Muscle of arm (tissue), 12 donors: ENCODE data around the gene RAD9A. TPM values are rescaled to one million over a fixed set of nuclear protein-coding genes. Genes with fewer than 3 reads are reported as not detected.
"Not testable (repeated sequence)": the region's sequence is repeated elsewhere in the genome, so short reads cannot be mapped to it uniquely, and the experiment has no call there.

Source experiments
- DNase-seq: peaks from one replicate; pipeline ENCODE4 v3.0.0-alpha.2; 2013
- polyA plus RNA-seq, 12 donors: library from polyadenylated mRNA; unstranded; fragments of 120-200 nt; gene quantifications; one replicate each; pipeline ENCODE4 v1.2.1, GENCODE V29; 2013; ENCODE audit not compliant: insufficient read length in 12 of 12

RAD9A gene
- polyA plus RNA-seq, 12 donors = 6.6 to 34.1 (median 8.0) TPM; not detected in 1

GRCh38 chr11:67423466-67423865 lies 31.7 kb downstream of the RAD9A start:
- no peak for DNase-seq

- DNase-seq = no peak
These were observed 32.3 kb downstream of the RAD9A start for GRCh38 chr11:67423891-67424613.

DNA sequence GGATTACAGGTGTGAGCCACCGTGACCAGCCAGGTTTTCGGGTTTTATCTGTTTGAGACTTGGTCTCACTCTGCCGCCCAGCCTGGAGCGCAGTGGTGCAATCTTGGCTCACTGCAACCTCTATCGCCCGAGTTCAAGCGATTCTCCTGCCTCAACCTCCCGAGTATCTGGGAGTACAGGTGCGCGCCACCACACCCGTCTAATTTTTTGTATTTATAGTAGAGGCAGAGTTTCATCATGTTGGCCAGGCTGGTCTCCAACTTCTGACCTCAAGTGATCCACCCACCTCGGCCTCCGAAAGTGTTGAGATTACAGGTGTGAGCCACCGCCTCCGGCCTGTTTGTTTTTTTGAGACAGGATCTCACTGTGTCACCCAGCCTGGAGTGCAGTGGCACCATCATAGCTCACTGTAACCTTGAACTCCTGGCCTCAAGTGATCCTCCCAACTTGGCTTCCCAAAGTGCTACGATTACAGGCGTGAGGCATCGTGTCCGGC lies 35.6 kb downstream of the RAD9A start:
- not testable (repeated sequence) for DNase-seq

DNA sequence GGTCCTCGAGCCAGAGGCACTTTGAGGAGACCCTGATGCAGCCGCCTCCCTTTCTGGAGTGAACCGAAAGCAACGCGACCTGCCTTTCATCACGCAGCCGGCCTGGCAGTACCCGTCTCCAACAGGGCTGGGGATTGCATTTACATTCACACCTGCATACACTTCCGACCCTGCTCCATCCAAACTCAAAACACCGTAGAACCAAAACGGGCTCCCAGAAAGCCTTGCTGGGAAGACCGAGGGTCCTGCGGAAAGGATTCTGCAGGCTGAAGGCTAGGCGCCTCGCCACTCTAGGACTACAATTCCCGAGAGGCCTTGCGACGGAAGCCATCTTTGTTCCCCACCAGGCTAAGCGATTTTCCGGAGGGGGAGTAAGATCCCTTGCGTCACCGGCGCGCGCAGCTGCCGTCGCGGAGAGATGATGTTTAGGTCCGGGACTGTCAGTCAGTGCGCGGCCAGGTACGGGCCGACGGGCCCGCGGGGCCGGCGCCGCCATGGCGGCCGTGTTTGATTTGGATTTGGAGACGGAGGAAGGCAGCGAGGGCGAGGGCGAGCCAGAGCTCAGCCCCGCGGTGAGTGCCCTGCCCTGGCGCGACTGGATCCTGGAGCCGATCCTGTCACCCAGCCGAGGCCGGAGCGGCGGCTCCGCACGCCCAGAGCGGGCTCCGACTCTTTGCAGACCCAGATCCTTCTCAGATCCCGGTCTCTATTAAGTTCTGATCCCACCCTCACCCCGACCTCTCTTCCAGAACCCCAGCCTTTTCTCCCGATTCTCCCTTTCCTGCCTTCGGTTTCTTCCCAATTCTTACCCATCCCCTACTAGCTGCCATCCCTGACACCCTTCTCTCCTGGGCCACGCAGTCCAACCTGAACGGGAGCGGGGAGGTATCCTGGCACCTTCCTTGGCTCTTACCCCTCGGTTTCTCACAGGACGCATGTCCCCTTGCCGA lies 36.5 kb downstream of the RAD9A start, which contains the start of gene RPS6KB2:
Gene RPS6KB2 (plus strand): TSS at position 443 of the 950 bp plus-strand sequence. CDS start 52 bp downstream, at position 495.
- peak; percentile 99 for DNase-seq

DNA sequence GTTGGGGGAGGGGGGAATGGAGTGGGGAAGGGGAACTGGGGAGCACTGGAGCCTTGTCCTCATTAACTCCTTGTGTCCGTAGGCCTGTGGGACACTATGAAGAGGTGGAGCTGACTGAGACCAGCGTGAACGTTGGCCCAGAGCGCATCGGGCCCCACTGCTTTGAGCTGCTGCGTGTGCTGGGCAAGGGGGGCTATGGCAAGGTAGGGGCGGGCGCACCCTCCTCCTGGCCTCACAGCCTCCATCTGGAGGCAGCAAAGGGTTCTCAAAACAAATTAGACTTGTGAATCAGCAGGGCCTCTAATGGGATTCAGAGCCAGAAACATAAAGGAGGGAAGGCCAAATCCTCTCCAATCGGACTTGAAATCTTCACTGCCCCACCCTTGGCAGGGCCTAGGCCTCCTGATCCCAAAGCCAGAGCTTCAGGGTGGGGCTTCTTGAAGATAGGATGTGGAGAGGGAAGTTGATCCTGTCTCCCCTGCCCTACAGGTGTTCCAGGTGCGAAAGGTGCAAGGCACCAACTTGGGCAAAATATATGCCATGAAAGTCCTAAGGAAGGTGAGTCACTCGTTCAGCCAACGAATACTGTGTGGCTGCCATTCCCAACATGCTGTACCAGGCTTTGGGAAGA lies 37.4 kb downstream of the RAD9A start:
- DNase-seq = no peak

- DNase-seq = no peak
These were observed 37.9 kb downstream of the RAD9A start for GRCh38 chr11:67429722-67430121.

DNA sequence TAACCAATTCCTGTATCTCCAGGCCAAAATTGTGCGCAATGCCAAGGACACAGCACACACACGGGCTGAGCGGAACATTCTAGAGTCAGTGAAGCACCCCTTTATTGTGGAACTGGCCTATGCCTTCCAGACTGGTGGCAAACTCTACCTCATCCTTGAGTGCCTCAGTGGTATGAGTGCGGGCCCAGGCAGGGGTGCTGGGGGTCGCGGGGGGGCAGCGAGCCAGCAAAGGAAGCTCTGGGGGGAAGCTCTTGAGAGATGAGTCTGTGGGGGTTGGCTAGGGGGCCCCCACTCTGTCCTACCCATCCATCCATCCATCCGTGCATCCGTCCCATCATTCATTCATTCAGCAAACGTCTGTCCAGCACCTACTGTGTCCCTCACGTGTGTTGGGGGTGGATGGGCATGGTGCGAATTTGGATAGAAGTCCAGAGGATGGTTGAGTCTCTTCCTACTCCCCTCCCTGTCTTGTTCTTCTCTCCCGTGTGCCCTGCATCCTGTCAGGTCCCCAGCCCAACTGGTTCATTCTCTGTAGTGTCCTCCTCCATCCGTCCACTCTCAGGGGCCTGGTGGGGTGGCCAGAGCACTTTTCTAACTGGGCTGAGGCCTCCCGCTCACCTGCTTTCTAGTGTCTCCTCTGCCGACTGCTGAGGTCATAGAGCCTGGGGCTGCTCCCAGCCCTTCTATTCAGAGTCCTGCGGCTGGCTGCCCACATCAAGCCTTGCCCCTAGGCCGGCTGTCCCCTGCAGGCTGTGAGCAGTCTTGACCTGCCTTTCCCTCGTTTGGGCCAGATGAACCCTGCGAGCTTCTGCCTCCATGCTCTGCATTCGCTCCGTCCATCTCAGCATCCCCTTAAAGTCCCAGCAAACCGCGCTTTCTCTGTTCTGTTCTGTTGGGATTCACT lies 39.8 kb downstream of the RAD9A start:
- no peak for DNase-seq

DNA sequence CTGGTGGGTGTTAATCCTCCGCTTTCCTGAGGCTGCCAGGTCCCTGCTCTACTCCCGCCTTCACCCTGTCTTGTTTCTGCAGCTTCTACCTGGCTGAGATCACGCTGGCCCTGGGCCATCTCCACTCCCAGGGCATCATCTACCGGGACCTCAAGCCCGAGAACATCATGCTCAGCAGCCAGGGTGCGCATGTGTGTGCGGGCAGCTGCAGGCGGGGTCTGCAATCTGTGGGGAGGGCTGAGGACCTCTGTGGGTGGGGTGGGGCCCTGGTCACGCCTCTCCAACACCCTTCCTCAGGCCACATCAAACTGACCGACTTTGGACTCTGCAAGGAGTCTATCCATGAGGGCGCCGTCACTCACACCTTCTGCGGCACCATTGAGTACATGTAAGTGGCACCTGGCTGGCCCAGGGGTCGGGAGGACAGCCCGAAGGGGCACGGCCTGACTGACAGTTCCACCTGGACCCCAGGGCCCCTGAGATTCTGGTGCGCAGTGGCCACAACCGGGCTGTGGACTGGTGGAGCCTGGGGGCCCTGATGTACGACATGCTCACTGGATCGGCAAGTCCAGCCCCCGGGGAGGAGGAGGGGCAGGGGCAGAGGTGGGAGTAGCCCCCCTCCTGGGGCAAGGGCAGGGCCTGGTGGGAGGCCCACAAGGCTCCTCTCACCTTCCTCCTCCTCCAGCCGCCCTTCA lies 41.0 kb downstream of the RAD9A start:
- DNase-seq = no peak

- DNase-seq = no peak
These were observed 42.0 kb downstream of the RAD9A start for GRCh38 chr11:67433536-67434394.

DNA sequence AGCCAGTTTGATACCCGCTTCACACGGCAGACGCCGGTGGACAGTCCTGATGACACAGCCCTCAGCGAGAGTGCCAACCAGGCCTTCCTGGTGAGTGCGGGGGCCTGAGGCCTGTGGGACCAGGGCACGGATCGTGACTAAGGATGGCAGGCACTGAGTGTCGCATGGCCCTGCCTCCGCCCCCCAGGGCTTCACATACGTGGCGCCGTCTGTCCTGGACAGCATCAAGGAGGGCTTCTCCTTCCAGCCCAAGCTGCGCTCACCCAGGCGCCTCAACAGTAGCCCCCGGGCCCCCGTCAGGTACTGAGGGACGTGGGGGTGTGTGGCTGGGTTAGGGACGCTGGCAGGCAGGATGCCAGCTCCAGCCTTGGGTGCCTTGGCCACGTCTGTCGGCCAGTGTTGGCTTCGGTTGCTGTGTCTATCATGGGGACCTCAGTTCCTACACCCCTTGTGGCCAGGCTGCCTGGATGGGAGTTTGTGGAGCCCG lies 42.7 kb downstream of the RAD9A start:
- DNase-seq = no peak

- no peak for DNase-seq
These were observed 43.4 kb downstream of the RAD9A start for GRCh38 chr11:67435031-67435726.

DNA sequence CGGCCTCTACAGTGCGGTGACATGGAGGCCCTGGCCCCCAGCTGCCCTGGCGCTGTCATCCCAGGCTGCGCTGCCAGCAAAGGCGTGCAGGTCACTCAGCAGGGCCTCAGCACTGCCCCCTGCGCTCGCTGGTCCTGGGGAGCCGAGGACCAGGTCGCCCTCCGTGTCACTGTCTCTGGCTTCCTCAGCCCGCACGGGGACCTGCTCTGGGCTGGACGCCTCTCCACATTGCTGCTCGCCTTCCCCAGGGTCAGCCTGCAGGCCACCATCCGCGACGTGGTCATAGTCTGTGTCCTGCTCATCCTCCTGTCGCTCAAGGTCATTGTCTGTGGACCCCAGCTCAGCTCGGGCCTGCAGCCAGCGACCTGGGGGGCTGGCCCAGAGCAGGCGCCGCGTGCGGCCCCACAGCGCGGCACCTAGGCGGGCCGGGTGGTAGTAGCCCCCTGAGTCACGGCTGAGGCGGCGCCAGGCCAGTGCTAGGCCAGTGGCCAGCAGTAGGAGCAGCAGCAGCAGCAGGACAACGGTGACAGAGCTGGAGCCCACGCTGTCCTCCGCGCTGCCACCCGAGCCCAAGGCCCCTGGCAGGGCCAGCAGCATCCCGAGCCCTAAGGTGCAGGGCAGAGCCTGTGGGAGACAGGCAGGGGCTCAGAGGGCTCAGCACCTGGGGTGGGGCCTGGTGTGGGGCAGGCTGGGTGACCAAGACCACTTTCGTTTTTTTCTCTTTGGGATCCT lies 44.1 kb downstream of the RAD9A start:
- DNase-seq = no peak

GRCh38 chr11:67436459-67437081 lies 44.8 kb downstream of the RAD9A start:
- DNase-seq = no peak

- DNase-seq = no peak
These were observed 45.5 kb downstream of the RAD9A start, which contains the start of gene PTPRCAP for GRCh38 chr11:67437082-67437808. TSS of gene PTPRCAP (minus strand) at chr11:67437682. CDS start at chr11:67437619, 63 bp downstream.

GRCh38 chr11:67437809-67438157 lies 46.0 kb downstream of the RAD9A start:
- DNase-seq = no peak

DNA sequence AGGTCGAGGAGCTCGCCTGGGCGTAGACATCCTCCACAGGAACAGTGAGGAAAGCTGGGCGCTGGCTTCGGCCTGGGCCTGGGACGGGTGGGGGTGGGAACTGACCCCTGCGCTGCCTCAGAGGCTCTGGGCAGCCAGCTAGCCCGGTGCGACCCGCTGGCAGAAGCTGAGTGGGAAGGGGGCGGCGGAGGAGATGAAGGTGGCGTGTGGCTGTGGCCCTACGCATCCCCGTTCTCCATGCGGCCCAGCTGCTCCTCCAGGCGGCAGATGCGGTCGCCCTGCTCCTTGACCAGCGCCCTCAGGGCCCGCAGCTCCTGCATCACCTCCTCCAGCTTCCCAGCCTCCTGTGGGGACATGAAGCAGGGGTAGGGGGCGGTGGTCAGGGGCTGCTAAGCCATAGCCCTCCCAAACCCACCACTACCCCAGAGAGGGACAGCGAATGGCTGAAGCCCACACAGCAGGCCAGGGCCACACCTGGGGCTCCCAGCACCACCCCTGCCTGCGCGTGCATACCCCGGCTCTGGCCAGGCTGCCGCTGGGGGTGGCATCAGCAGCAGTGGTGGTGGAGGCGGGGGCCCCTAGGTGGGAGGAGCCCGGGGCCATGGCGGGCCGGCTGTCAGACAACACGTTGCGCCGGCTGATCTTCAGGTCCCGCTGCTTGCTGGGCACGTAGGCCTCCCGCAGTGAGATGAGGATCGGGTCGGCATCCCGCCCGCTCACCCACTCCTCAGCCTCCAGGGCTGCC lies 46.5 kb downstream of the RAD9A start:
- DNase-seq = no peak
